RWPE2 (cell line): ENCODE results near the gene ZBTB17.

Source experiments
- ATAC-seq: fragments of 200-7000 bp; cut with Tn5 transposase; 3 replicates; pipeline ENCODE4 v1.9.1; 2021; ENCODE audit warnings: low read depth
- DNase-seq: peaks from one replicate; pipeline ENCODE4 v3.0.0-alpha.2; 2020; ENCODE audit warnings: low spot score
- H3K27ac ChIP-seq: fragments of 450-650 bp; 2 replicates; pipeline ENCODE4 v1.5.1; 2017; ENCODE audit warnings: mild to moderate bottlenecking; ENCODE audit not compliant: poor library complexity, severe bottlenecking
- H3K27me3 ChIP-seq: fragments of 250-450 bp; sonication (Bioruptor Pico); 2 replicates; pipeline ENCODE4 v1.5.1; 2021; ENCODE audit warnings: mild to moderate bottlenecking, moderate library complexity; ENCODE audit not compliant: insufficient read depth, poor library complexity, severe bottlenecking
- H3K36me3 ChIP-seq: fragments of 250-450 bp; sonication (Bioruptor Pico); 2 replicates; pipeline ENCODE4 v1.5.1; 2020; ENCODE audit warnings: low read depth, mild to moderate bottlenecking, moderate library complexity
- H3K4me1 ChIP-seq: fragments of 250-450 bp; sonication (Bioruptor Pico); 2 replicates; pipeline ENCODE4 v1.5.1; 2021; ENCODE audit warnings: mild to moderate bottlenecking, moderate library complexity; ENCODE audit not compliant: insufficient read depth, poor library complexity, severe bottlenecking
- H3K4me3 ChIP-seq: fragments of 250-450 bp; sonication (Bioruptor Pico); 2 replicates; pipeline ENCODE4 v1.5.1; 2021; ENCODE audit warnings: mild to moderate bottlenecking, moderate library complexity; ENCODE audit not compliant: severe bottlenecking
- H3K9me3 ChIP-seq: fragments of 250-450 bp; sonication (Bioruptor Pico); 2 replicates; pipeline ENCODE4 v1.5.1; 2021; ENCODE audit warnings: mild to moderate bottlenecking, moderate library complexity; ENCODE audit not compliant: severe bottlenecking
- TF ChIP-seq, protein P1 (sequence below): fragments of 450-650 bp; IDR thresholded peaks from one replicate; pipeline ENCODE4 v1.5.1; 2017; ENCODE audit warnings: mild to moderate bottlenecking, moderate library complexity; ENCODE audit not compliant: poor library complexity, severe bottlenecking

ZBTB17 gene

DNA sequence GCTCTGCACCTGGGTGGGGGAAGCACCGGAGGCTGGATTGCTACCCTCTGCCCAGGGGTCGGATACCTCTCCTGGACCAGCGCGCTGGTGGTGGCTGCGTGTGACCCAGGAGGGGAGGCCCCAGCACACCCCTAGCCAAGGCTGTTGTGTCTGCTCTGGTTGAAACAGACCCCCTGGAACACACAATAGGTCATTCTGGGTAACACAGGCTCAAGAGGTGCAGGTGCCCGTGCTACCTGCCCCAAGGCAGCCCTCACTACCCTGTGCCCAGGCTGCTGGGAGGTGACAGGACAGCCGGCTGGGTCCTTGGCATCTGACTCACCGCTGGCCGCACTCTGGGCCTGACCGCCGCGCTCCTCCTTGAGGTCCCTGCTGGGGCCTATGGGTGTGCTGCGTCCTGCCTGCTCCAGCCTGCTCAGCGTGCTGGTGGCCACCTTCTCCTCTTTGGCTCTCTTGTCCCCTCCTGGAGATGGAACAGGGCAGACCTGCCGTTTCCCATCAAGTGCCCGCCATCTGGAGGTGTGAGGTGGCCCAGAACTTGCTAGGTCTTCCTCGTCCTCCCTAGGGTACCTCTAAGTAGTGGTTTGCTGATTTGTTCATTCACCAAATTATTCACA lies 30.0 kb downstream of the ZBTB17 start:
- no peaks in the 10 kb centered on the region for H3K27me3 ChIP-seq
- DNase-seq: no peak
- no peak overlapping the region for H3K27ac ChIP-seq
- H3K9me3 ChIP-seq: no peaks in the 10 kb centered on the region
- TF ChIP-seq, protein P1, sequence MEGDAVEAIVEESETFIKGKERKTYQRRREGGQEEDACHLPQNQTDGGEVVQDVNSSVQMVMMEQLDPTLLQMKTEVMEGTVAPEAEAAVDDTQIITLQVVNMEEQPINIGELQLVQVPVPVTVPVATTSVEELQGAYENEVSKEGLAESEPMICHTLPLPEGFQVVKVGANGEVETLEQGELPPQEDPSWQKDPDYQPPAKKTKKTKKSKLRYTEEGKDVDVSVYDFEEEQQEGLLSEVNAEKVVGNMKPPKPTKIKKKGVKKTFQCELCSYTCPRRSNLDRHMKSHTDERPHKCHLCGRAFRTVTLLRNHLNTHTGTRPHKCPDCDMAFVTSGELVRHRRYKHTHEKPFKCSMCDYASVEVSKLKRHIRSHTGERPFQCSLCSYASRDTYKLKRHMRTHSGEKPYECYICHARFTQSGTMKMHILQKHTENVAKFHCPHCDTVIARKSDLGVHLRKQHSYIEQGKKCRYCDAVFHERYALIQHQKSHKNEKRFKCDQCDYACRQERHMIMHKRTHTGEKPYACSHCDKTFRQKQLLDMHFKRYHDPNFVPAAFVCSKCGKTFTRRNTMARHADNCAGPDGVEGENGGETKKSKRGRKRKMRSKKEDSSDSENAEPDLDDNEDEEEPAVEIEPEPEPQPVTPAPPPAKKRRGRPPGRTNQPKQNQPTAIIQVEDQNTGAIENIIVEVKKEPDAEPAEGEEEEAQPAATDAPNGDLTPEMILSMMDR: no peak
- no peak overlapping the region for H3K4me3 ChIP-seq
- H3K36me3 ChIP-seq: peaks cover 53% of the 10 kb centered on the region
- H3K4me1 ChIP-seq: peaks cover 29% of the 10 kb centered on the region
- ATAC-seq: no peak

DNA sequence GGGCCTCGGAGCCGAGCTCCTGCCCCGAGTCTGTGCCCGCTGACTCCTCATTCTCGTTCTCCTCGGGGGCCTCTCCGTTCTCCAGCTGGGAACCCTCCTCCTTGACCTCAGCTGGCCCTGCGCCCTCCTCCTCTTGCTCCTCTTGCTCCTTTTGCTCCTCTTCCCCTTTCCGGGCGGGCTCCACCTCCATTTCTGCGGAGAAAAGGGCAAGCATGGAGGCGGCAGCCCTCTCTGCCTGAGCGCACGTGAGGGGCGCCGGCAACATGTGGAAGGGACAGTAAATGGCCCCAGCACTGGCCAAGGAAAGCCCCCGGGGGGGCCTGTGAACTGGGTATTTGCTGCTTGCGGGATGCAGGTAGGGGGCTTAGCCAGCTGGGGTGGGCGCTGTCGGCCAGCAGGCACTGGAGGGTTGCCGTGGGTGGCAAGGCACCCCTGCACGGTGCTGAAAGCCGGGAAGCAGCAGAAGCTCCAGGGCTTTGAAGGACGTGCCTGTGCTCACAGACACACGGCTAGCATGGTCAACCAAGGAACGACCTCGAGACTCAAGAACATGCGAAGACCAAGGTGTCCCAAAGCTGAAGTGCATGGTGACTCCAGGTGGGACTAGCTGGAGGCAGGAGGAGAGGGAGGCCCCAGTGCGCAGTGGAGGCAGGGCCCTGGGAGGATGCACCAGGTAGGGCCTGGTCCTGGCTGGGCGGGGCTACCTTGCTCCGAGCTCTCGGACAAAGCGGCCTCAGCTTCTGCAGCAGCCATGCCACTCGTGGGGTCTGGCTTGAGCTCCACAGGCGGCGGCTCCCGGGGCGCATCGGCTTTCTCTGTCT lies 30.7 kb downstream of the ZBTB17 start:
- TF ChIP-seq, protein P1: no peak
- DNase-seq (no peak), ATAC-seq (no peak)
- Histone ChIP-seq H3K9me3 (no peaks in the 10 kb centered on the region), H3K4me3 (no peak overlapping the region), H3K4me1 (peaks cover 22% of the 10 kb centered on the region), H3K27me3 (no peaks in the 10 kb centered on the region), H3K36me3 (peaks cover 61% of the 10 kb centered on the region), H3K27ac (no peak overlapping the region)

GRCh38 chr1:15944308-15945010 lies 31.4 kb downstream of the ZBTB17 start:
- no peaks in the 10 kb centered on the region for H3K27me3 ChIP-seq
- no peaks in the 10 kb centered on the region for H3K9me3 ChIP-seq
- no peak overlapping the region for H3K4me3 ChIP-seq
- DNase-seq (no peak), ATAC-seq (no peak)
- H3K27ac ChIP-seq: no peak overlapping the region
- peaks cover 14% of the 10 kb centered on the region for H3K4me1 ChIP-seq
- TF ChIP-seq, protein P1: no peak
- peaks cover 67% of the 10 kb centered on the region for H3K36me3 ChIP-seq

- Histone ChIP-seq H3K4me1 (peaks cover 9% of the 10 kb centered on the region), H3K27ac (no peak overlapping the region), H3K4me3 (no peak overlapping the region), H3K36me3 (peaks cover 72% of the 10 kb centered on the region), H3K27me3 (no peaks in the 10 kb centered on the region), H3K9me3 (no peaks in the 10 kb centered on the region)
- TF ChIP-seq, protein P1: no peak
- DNase-seq (no peak), ATAC-seq (no peak)
Measured at GRCh38 chr1:15943992-15944307, 32.0 kb downstream of the ZBTB17 start.
